Globus pallidus (tissue), 1 donor: Measurements from ENCODE around the gene UBXN2A.
"Not testable (repeated sequence)": the region's sequence is repeated elsewhere in the genome, so short reads cannot be mapped to it uniquely, and the experiment has no call there.

Experiments
- DNase-seq: peaks from one replicate; pipeline ENCODE4 v3.0.0-alpha.2; 2015; ENCODE audit warnings: low spot score

The UBXN2A gene

DNA sequence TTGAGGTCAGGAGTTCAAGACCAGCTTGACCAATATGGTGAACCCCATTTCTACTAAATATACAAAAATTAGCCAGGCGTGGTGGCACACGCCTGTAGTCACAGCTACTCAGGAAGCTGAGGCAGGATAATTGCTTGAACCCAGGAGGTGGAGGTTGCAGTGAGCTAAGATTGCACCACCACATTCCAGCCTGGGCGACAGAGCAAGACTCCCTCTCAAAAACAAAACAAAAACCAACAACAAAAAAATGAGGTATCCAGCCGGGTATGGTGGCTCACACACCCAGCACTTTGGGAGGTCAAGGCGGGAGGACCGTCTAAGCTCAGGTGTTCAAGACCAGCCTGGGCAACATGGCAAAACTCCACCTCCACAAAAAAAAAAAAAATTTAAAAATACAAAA, 74.6 kb downstream of the UBXN2A start:
- not testable (repeated sequence) for DNase-seq

DNA sequence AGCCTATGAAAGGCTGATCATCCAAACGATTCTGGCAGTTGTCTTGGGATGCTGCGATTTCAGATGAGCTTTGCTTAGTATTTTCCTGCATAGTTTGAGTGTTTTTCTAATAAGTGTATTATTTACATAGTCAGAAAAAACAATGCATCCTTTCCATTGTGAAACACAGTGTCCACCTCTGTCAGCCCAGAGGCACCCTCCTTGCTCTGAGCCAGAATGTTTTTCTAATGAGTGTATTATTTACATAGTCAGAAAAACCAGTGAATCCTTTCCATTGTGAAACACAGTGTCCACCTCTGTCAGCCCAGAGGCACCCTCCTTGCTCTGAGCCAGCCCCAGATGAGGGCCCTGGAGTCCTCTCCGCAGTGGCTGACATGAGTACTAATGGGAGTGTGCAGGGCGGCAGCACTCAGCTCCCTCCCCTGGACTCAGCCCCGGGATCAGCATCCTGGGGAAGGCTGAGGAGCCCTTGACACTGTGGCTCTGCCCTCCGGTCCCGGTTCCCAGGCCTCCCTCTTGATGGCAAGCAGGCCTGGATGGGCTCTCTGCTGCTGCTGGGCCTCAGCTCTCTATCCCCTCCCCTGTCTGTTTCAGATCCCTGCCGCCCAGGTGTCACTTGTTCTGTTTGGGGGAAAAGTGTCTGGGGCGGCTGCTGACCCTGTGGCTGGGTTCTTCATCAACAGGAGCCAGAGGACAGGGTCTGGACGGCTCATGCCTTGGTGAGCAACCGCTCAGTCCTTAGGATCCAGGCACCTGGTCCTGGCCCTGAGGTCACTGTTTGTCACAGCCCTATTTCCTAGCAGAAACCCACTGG, 75.5 kb downstream of the UBXN2A start:
- no peak for DNase-seq

DNA sequence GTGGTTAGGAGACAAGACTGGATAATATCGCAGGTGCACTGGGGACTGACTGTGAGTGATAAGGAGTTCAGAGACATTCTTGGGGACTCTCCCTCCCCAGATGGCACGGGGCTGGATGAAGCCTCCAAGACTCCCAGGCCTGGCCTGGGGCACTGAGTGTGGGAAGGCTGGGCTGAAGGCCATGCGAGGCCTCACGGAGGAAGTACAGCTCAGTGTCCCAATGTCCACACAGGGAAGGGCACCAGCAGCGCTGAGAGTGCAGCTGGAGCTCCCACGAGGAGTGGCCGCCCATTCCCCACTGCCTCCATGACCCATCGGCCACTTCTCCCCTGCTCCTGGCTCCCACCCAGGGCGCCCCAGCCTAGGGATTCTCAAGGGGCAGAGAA, 76.1 kb downstream of the UBXN2A start:
- DNase-seq, result no peak

GRCh38 chr2:24016853-24017703, 76.8 kb downstream of the UBXN2A start:
- DNase-seq, result no peak

- no peak for DNase-seq
Observed at GRCh38 chr2:24017711-24018110, 77.4 kb downstream of the UBXN2A start.

- DNase-seq, result no peak
Observed at GRCh38 chr2:24018241-24018640, 78.0 kb downstream of the UBXN2A start.

- DNase-seq, result no peak
Observed at GRCh38 chr2:24019729-24020128, 79.5 kb downstream of the UBXN2A start.

DNA sequence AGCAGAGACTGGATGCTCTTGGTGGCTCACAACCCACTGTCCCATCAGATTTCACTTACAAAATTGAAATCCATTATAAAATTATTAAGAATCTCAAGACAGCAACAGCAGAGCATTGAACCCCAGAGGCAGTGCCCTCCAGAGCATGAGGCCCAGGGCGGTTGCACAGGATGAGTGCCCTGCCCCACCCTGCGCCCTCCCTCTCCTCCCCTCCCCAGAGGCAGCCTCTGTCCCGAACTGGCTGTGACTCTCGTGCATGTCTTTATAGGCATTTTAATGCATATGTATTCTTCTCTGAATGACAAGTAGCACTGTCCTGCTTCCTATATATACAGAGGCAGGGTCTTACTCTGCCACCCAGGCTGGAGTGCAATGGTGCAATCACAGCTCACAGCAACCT, 80.0 kb downstream of the UBXN2A start:
- no peak for DNase-seq

DNA sequence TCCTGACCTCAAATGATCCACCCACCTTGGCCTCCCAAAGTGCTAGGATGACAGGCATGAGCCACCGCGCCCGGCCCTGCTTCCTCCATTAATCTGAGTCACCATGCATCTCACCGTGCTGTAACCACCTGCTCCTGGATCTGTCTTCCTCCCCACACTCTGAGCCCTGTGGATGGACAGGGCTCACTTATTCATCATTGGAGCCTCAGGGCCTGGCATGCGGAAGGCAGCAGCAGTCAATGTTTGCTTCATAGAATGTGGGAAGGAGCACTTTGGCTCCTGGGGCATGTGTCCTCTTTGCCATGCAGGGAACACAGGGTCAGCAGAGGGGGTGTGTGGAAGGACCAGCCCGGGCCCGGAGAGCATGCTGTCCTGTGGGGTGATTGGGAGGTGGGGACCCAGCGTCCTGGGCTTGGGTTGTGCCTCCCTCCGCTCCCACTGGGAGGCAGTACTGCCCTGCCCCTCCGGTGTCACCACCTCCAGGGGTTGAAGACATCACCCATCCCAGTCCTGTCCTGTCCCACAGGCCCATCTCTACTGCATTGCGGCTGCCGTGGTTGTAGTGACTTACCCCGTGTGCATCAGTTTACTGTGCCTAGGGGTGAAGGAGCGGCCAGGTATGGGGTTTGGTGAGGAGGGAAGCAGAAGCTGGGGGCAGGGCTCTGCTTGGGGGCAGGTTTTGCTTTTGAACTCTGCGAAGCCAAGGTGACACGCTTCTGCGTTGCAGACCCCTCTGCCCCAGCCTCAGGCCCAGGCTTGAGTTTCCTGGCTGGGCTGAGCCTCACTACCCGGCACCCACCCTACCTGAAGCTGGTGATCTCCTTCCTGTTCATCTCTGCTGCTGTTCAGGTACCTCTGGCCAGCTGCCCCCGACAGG, 81.1 kb downstream of the UBXN2A start:
- DNase-seq, result no peak

- DNase-seq, result no peak
Observed at GRCh38 chr2:24022324-24022974, 82.2 kb downstream of the UBXN2A start.

- DNase-seq, result no peak
Observed at GRCh38 chr2:24022975-24023575, 82.8 kb downstream of the UBXN2A start.

- DNase-seq, result no peak
Observed at GRCh38 chr2:24024018-24024417, 83.8 kb downstream of the UBXN2A start.

DNA sequence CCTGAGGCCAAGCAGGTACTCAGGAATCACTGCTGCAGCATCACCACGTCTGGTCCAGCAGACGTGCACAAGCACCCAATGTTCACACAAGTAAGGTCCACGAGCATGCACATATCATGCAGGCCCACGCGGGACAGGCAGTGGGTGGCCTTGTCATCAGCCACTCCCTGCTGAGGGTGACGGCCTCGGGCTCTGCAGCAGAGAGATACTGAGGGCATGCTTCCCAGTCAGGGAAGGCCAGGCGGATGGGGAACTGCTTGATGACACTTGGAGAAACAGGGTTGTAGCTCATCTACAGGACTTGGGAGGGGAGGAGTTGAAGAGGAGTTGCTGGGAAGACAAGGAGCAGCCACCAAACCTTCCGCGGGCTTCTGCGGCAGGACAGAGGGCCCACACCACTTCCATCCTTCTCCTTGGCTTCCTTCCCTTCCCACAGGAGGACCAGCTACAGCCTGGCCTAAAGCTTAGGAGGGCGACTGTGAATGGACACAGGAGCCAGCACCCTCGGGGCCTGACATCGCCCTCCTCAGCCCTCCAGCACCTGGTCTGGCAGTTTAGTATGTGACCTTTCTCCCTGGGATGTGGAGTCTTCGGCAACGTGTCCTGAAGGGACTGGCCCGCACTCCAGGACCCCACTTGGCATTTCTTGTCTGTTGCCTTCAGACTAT, 84.9 kb downstream of the UBXN2A start:
- no peak for DNase-seq

DNA sequence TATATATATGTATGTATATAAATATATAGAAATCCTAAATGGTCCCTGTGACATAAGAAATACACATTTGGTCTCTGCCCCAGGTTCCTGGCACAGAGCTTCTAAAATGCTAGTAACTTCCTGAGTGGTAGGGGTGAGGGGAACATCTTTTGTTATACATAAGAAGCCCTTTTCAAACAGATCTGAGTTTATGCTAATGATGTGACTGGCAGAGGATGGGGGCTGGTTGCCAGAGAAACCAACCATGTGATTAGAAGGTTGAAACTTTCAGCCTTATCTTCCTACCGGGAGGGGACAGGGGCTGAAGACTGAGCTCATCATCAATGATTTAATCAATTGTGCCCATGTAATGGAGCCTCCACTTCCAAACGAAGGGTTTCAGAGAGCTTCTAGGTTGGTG, 86.0 kb downstream of the UBXN2A start:
- DNase-seq, result no peak

- DNase-seq, result no peak
Observed at GRCh38 chr2:24038786-24039499, 98.7 kb downstream of the UBXN2A start.

DNA sequence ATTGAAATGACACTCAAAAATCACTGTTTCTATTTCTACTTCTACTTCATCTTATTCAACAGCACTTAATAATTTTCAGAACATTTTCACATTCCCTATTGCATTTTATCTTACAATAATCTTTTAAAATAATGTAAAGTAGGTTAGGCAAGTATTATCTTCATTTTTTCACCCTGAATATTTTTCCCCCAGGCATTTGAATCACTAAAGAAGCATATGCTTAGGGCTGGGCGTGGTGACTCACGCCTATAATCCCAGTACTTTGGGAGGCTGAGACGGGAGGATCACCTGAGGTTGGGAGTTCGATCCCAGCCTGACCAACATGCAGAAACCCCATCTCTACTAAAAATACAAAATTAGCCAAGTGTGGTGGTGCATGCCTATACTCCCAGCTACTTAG, 100.2 kb downstream of the UBXN2A start:
- DNase-seq, result no peak

GRCh38 chr2:24043133-24043532, 102.9 kb downstream of the UBXN2A start:
- DNase-seq, result not testable (repeated sequence)

GRCh38 chr2:24045511-24046508, 105.5 kb downstream of the UBXN2A start:
- no peak for DNase-seq

DNA sequence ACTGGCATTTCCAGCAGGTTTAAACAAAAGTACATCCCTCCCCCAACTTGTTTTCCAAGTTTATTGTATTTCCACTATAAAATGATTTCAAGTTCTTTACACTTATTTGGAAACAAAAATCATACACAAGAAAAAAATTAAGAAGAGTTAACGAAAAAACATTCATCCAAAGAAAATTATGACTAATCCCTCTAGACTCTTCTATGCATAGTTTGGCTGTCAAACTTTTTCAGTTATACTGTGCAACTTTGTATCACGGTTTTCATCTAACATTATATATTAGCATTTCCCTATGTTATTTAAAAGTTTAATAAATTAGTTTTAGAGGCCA, 106.3 kb downstream of the UBXN2A start:
- no peak for DNase-seq
